Activated naive CD8-positive, alpha-beta T cell treated with anti-CD3 and anti-CD28 coated beads, Interleukin-2, amount 50 U/mL, for 24 hours (primary cell): ENCODE results near the gene P2RY14.
A peak's percentile ranks its signal among the peaks of the same experiment; 100 is the strongest.

Experiments used
- ATAC-seq: fragments of 150-1000 bp; cut with Tn5 transposase; one replicate; pipeline ENCODE4 v1.10.0; 2021
- DNase-seq: peaks from one replicate; pipeline ENCODE4 v3.0.0; 2021
- H3K27ac Mint-ChIP-seq: one replicate; pipeline ENCODE4 v1.8.0; 2021; ENCODE audit warnings: mild to moderate bottlenecking, mixed read lengths
- H3K27me3 Mint-ChIP-seq: one replicate; pipeline ENCODE4 v1.8.0; 2021; ENCODE audit warnings: mixed read lengths
- H3K36me3 Mint-ChIP-seq: one replicate; pipeline ENCODE4 v1.8.0; 2021; ENCODE audit warnings: low read depth, mixed read lengths
- H3K4me1 Mint-ChIP-seq: one replicate; pipeline ENCODE4 v1.8.0; 2021; ENCODE audit warnings: mixed read lengths
- H3K4me3 Mint-ChIP-seq: one replicate; pipeline ENCODE4 v1.8.0; 2021; ENCODE audit warnings: mild to moderate bottlenecking, moderate library complexity, mixed read lengths
- H3K9me3 Mint-ChIP-seq: one replicate; pipeline ENCODE4 v1.8.0; 2021; ENCODE audit warnings: mixed read lengths

The P2RY14 gene

DNA sequence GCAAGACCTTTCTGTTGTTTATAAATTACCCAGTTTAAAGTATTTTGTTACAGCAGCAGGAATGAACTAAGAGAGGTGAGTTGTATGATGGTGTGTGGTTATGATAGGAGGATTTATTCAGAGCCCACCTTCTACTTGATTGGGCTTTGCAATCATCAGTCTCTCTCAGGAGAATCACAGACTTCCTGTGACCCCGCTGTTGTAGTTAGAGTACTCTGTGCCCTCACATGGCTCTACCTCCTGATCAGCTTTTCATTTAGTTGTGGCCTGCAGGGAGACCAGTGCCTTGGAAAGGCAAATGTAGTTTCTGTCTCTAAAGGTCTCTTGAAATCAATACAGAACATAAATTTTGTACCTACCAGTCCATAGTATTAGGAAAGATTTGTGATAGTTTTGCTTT, 7.6 kb upstream of the P2RY14 start:
- Mint-ChIP-seq H3K27ac (no peak overlapping the region), H3K4me1 (peaks cover 19% of the 10 kb centered on the region), H3K9me3 (no peaks in the 10 kb centered on the region), H3K4me3 (no peak overlapping the region), H3K27me3 (no peaks in the 10 kb centered on the region), H3K36me3 (no peaks in the 10 kb centered on the region)
- DNase-seq (no peak), ATAC-seq (no peak)

DNA sequence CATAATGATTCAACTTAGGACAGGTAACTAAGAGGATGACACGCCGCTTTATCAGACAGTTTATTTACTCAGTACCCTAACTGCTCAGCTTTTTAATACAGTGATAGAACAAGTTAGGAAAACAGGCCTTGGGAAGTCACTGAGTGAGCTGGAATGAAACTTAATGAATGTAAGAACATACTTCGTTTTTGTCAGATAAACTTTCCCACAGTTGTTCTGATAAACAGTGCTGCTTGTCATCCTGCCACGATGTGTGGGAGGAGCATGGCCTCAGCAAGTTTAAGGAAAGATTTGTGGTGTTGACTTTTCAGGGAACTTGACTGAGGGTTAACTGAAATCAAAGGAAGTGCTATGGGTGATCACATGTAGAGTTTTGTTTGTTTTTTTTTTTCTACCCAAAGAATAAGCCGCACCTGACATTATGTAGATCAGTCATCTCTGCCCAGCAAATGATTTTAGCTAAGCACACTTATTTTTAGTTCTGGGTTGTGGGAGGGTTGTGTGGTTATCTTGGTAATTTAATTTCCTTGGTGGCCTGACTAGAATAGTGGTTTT, 5.6 kb upstream of the P2RY14 start:
- Mint-ChIP-seq H3K9me3 (no peaks in the 10 kb centered on the region), H3K4me3 (peak overlapping the region; percentile 18), H3K27me3 (no peaks in the 10 kb centered on the region), H3K4me1 (peaks cover 27% of the 10 kb centered on the region), H3K27ac (peak overlapping the region; percentile 67), H3K36me3 (no peaks in the 10 kb centered on the region)
- ATAC-seq: peak; percentile 55
- no peak for DNase-seq

DNA sequence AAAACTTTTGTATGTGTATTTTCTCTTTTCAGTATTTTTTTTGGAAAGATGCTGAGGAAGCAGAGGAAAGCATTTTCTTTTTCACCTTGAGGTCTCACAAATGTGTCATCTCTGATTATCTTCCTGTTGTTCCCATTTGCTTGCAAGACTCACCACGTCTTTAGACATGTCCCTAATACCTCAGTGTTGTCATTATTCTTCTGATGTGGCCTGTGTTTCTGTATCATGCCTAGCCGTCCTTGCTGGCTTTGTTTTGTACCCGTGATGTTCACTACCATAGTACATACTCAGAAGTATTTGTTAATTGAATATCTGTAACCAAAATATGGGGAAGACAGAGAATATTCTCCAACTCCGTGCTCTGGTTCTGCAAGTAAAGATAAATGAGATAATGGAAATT, 5.0 kb upstream of the P2RY14 start:
- Mint-ChIP-seq H3K9me3 (no peaks in the 10 kb centered on the region), H3K27ac (no peak overlapping the region), H3K27me3 (no peaks in the 10 kb centered on the region), H3K36me3 (no peaks in the 10 kb centered on the region), H3K4me3 (no peak overlapping the region), H3K4me1 (peaks cover 33% of the 10 kb centered on the region)
- DNase-seq (no peak), ATAC-seq (no peak)

DNA sequence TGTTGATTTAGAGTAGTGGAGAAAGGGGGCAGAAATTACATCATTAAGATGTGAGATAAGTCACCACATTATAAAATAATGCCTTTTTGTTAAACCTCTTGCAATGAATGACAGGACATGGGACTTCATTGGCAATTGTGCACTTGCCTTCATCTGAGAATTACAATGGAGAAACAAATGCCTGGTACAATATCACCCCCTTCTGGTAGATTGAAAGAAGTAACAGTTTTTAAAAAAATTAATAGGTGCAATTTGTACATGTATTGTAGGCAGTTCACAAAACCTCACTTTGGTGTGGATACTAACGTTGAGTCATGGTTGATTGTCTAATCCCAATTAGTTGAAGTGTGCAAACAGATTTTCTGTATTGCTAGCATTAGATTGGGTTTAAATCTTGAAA, 4.6 kb upstream of the P2RY14 start:
- H3K4me3 Mint-ChIP-seq: no peak overlapping the region
- no peaks in the 10 kb centered on the region for H3K9me3 Mint-ChIP-seq
- no peaks in the 10 kb centered on the region for H3K36me3 Mint-ChIP-seq
- peaks cover 38% of the 10 kb centered on the region for H3K4me1 Mint-ChIP-seq
- ATAC-seq (peak; percentile 47), DNase-seq (no peak)
- no peak overlapping the region for H3K27ac Mint-ChIP-seq
- no peaks in the 10 kb centered on the region for H3K27me3 Mint-ChIP-seq

DNA sequence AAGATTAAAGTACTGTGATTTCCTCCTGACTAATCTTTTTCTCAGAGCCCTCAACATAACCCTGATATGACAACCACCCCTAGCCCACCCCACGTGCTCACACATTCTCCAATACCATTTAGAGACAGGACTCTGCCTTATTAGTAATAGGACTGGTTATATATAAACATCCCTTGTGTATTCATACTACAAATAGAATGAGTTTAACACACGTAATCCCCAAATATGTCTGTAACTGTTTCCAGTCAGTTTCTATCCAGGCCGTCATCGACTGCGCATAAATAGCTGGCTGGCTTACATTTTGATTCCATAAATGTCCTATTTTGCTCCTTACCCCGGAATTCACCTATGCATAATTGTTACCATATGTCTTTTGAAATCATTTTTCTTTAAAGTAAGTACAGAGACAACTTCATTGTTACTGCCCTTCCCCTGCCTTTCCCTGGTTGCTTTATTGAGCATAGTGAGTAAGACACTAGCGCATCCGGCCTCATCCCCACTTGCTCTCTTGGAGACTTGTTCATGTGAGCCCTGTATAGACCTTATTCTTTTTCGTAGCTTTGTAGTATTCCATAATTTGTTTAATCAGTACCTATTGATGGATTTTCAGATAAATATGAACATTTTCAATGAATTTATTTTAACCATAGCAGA, 3.5 kb upstream of the P2RY14 start:
- DNase-seq: no peak
- no peak overlapping the region for H3K4me3 Mint-ChIP-seq
- no peak overlapping the region for H3K27ac Mint-ChIP-seq
- no peaks in the 10 kb centered on the region for H3K9me3 Mint-ChIP-seq
- no peaks in the 10 kb centered on the region for H3K36me3 Mint-ChIP-seq
- no peaks in the 10 kb centered on the region for H3K27me3 Mint-ChIP-seq
- H3K4me1 Mint-ChIP-seq: peaks cover 44% of the 10 kb centered on the region
- no peak for ATAC-seq

DNA sequence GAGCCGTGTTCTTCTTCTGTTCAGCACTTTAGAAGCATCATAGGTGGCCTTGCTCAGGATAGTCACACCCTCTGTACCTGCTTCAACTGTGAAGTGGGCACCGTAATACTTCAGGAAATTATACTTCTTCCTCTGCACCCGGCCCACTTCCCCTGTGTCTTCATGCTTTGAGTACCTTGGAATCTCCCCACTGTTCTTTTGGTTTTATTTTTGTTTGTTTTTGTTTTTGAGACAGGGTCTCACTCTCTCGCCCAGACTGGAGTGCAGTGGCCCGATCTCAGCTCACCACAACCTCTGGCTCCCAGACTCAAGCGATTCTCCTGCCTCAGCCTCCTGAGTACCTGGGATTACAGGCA, 1.7 kb downstream of the P2RY14 start:
- Mint-ChIP-seq H3K9me3 (no peaks in the 10 kb centered on the region), H3K36me3 (no peaks in the 10 kb centered on the region), H3K4me3 (peak overlapping the region; percentile 27), H3K27me3 (no peaks in the 10 kb centered on the region), H3K4me1 (peaks cover 58% of the 10 kb centered on the region), H3K27ac (peak overlapping the region; percentile 63)
- ATAC-seq: no peak
- DNase-seq: no peak

DNA sequence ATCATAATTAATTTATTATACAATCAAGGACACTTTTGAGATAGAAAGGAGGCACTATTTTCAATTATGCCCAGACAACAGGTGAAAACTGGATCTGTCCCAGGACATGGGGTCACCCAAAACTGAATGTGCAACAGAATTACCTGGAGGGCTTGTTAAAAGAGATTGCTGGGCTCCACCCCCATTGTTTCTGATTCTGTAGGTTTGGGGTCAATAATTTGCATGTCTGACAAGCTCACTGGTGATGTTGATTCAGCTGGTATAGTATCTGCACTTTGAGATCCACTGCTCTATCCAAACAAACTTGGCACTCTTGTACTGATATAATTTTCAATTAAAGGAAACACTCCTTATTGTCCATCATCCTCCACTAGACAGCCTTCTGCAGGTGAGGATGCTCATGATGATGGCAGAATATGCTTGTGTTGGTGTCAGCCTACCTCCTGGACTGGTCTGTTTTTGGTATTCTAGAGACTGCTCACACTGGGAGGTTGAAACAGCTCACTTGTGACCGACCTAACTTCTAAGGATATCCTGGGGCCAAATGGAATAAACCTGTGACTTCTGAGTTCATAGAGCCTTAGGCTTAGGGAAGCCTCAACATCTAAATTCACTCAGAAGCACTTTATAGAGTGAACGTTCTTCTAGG, 2.2 kb downstream of the P2RY14 start:
- no peaks in the 10 kb centered on the region for H3K9me3 Mint-ChIP-seq
- no peaks in the 10 kb centered on the region for H3K36me3 Mint-ChIP-seq
- peak overlapping the region; percentile 63 for H3K27ac Mint-ChIP-seq
- no peak for DNase-seq
- peak; percentile 20 for ATAC-seq
- H3K4me3 Mint-ChIP-seq: no peak overlapping the region
- H3K27me3 Mint-ChIP-seq: no peaks in the 10 kb centered on the region
- H3K4me1 Mint-ChIP-seq: peaks cover 63% of the 10 kb centered on the region

DNA sequence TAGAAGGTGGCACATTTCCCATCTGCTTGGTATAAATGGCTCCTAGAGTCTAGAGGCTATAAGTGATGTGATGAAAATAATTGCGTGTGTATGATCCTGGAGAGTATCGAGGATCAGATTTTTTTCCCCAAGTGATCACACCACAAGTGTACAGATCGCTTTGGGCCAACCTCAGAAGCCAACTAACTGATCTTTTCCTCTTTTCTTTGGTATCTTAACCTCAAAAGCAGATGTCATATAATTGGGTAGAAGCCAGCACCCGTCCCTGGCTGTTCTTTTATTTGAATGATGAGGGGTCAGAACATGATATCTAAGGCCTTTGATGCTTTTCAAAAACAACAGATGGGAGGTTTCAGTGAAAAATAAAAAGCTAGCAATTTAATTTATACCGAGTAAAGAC, 3.3 kb downstream of the P2RY14 start:
- ATAC-seq: no peak
- Mint-ChIP-seq H3K36me3 (no peaks in the 10 kb centered on the region), H3K4me1 (peaks cover 67% of the 10 kb centered on the region), H3K4me3 (no peak overlapping the region), H3K9me3 (no peaks in the 10 kb centered on the region), H3K27me3 (no peaks in the 10 kb centered on the region), H3K27ac (peak overlapping the region; percentile 36)
- no peak for DNase-seq

DNA sequence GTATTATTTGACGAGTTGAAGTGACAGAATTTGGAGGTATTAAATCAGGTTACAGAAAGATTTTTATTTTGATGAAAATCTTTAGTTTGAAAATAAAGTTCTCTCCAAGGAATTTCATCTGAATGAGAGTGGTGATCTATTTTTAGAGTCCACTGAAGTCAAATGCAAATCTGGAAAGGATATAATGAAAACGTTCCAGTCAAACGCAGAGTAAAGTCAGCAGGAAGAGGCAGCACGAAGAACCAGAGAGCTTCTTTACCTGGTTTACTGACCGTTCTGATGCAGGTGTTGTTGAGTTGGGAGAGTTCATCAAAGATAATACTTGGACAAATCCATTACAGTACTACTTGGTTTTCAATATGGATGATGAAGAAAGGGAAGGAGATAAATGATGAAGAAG, 8.7 kb downstream of the P2RY14 start:
- DNase-seq (no peak), ATAC-seq (no peak)
- Mint-ChIP-seq H3K9me3 (no peaks in the 10 kb centered on the region), H3K36me3 (peaks cover 2% of the 10 kb centered on the region), H3K27me3 (peaks cover 3% of the 10 kb centered on the region), H3K4me3 (no peak overlapping the region), H3K27ac (no peak overlapping the region), H3K4me1 (peaks cover 57% of the 10 kb centered on the region)

DNA sequence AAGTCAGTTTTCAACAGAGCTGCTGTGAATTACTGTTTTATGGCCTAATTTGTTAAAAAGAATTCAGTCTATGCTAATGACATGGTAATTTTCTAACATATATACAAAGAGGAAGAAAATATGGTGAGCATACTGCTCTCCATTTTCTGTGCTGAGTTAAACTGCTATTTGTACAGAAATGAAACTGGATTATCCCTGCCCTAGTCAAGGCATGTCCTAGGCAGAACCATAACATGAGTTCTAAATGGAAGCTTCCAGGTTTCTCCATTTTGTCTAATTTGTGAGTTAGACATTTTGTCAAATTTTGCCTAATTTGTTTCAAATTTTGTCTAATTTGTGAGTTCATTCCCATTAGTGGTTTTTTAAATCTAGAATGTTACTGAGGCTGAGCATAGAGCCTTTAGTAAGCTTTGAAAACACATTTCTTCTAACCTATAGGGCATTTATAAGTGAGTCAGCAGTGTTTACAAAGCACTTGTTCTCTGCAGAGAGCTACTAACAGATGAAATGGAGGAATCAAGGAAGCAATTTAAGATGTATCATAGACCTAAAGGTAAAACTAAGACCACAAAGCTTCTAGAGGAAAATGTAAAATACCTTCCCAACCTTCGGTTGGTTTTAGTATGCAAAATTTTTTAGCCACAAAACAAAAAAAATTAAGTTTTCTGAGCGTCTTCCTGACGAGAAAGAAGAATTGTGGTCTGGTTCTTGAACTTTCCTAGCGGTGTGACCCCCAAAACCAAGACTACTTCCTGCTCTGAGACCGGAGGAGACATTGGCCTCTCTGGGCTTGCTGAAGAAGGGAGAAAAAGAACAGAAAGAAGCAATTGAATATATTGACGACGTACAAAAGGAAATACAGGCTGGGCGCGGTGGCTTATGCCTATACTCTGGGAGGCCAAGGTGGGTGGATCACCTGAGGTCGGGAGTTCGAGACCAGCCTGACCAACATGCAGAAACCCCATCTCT, 9.8 kb downstream of the P2RY14 start:
- H3K27me3 Mint-ChIP-seq: peaks cover 3% of the 10 kb centered on the region
- H3K36me3 Mint-ChIP-seq: peaks cover 2% of the 10 kb centered on the region
- ATAC-seq (peak; percentile 94), DNase-seq (peak; percentile 57)
- no peaks in the 10 kb centered on the region for H3K9me3 Mint-ChIP-seq
- peaks cover 49% of the 10 kb centered on the region for H3K4me1 Mint-ChIP-seq
- peak overlapping the region; percentile 97 for H3K27ac Mint-ChIP-seq
- H3K4me3 Mint-ChIP-seq: peak overlapping the region; percentile 71

DNA sequence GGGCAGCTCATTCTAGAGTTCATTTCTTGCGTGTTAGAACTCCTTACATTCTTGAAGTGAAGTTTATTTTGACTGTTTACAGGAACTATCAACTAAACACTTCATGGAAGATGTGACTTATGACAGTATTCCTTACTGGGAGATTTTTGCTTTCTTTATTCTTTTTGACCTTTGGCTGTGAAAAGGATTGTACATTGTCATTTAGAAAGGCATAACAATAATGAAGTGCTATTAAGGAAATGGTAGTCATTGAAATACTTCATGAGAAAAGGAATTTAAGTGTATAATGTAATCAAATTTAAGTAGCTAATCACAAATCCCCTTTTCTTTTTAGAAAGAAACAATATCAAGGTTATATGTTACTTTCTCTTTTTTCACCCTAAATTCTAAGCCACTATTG, 11.3 kb downstream of the P2RY14 start:
- DNase-seq: no peak
- peaks cover 2% of the 10 kb centered on the region for H3K36me3 Mint-ChIP-seq
- peaks cover 45% of the 10 kb centered on the region for H3K4me1 Mint-ChIP-seq
- H3K27me3 Mint-ChIP-seq: peaks cover 3% of the 10 kb centered on the region
- peak overlapping the region; percentile 11 for H3K27ac Mint-ChIP-seq
- no peaks in the 10 kb centered on the region for H3K9me3 Mint-ChIP-seq
- ATAC-seq: no peak
- no peak overlapping the region for H3K4me3 Mint-ChIP-seq

DNA sequence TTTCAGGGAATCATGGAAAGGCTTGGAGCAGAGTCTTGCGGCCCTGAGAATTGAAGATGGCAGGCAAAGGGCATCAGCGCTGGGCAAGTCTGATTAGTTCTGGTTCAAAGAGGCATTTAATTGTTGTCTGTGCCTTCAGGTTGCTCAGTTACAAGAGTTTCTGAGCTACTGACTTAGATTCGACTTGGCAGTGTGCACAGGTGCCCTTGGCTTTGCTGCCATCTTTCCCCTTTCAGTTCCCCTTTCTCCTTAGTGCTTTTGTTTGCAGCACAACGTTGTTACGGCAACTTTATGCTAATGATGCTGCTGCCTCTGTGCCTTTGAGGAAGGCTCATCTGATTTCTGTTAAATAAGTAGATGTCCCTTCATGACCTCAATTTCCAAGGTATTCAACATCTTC, 12.5 kb downstream of the P2RY14 start:
- Mint-ChIP-seq H3K4me1 (peaks cover 38% of the 10 kb centered on the region), H3K36me3 (peaks cover 2% of the 10 kb centered on the region), H3K9me3 (no peaks in the 10 kb centered on the region), H3K27ac (no peak overlapping the region), H3K27me3 (peaks cover 3% of the 10 kb centered on the region), H3K4me3 (no peak overlapping the region)
- ATAC-seq: no peak
- no peak for DNase-seq

DNA sequence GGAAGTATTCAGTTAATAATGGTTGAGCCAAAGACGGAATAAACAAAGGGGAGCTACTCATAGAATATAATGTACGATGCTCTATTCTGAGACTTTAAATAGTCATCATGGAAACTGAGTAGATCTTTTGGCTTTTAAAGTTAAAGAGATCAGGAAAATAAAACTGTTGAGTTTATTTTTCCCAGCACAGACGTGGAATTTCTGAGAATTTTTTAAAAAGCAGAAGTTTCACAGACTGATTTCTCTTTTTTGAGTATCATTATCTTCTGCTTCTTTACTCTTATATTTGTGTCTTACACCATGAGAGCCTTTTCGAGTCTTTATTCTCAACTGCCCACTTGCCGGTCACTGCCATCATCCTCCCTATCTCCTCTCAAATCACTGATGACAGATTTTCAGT, 13.2 kb downstream of the P2RY14 start:
- DNase-seq (no peak), ATAC-seq (no peak)
- Mint-ChIP-seq H3K4me3 (no peak overlapping the region), H3K27ac (no peak overlapping the region), H3K36me3 (peaks cover 2% of the 10 kb centered on the region), H3K9me3 (no peaks in the 10 kb centered on the region), H3K4me1 (peaks cover 34% of the 10 kb centered on the region), H3K27me3 (peaks cover 3% of the 10 kb centered on the region)

DNA sequence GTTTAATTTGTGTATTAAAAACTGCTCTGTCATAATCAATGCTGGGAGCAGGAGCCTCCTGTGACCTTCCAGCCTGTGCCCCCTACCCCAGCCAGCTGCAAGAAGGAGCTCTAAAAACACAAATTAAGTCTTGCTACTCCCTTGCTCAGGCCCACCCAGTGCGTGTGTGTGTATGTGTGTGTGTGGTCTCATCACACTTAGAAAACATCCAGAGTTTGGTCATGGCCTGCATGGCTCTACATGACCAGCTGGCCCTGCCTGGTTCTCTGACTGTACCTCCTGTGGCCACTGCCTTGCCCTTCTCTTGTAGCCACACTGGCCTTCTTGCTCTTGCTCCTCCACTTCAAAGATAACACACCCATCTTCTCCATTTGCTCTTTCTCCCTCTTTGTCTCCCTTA, 13.7 kb downstream of the P2RY14 start:
- peaks cover 29% of the 10 kb centered on the region for H3K4me1 Mint-ChIP-seq
- no peak overlapping the region for H3K4me3 Mint-ChIP-seq

More for the DNA sequence above, 13.7 kb downstream of the P2RY14 start:
- Mint-ChIP-seq H3K36me3 (peaks cover 2% of the 10 kb centered on the region), H3K27me3 (peaks cover 4% of the 10 kb centered on the region), H3K9me3 (no peaks in the 10 kb centered on the region), H3K27ac (no peak overlapping the region)
- ATAC-seq: no peak
- DNase-seq: no peak
